HG02571 (cell line): ENCODE measurements around the gene GRIK5.

Source experiments
- ATAC-seq: cut with Tn5 transposase; IDR thresholded peaks from one replicate; pipeline ENCODE4 v1.9.1; 2021; ENCODE audit warnings: mild to moderate bottlenecking, moderate library complexity; ENCODE audit not compliant: unreplicated experiment

Gene GRIK5

GRCh38 chr19:41965106-41965505 is 104.9 kb downstream of the GRIK5 start:
- no peak for ATAC-seq

- ATAC-seq, result no peak
Observed at GRCh38 chr19:41960973-41961372, 109.0 kb downstream of the GRIK5 start.

DNA sequence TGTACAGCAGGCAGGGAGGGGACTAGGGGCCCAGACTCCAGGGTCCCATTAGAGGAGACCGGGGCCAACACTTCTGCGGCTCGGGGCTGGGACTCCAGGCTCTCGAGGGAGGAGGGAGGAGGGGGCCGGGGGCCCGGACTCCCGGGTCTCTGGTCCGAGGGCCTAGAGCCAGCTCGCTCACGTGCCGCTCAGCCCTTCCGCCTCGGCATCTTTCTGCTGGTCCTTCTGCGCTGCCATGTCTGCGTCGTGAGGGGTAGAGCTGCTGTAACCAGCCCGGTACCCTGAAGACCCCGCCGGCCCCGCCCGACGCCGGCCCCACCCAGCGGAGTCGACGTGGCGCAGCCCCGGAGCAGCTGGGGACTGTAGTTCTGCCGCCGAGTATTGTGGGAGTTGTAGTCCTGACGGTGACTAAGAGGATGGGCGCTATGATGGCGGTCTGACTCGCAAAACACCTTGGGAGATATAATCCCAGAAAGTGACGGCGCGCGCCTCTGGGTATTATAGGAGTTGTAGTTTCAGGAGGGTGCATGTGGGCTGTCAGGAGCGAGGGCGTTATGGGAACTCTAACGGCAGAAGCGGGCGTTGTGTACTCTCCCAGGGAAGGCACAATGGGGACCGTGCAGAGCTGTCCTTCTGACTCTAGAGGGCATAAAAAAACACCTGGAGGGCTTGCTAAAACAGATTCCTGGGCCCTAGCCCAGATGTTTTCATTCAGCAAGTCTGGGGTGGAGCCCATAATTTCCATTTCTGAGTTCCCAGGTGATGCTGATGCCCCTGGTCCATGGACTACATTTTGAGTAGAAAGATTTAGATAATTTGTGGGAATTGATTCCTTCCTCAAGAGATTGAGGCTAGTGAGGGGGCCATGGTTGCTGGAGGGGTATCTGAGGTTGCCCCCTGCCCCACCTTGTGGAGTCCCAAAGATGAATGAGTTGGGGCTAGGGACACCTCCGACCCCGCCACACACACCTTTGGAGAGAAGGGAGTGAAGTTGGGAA is 110.7 kb downstream of the GRIK5 start, which contains the start of gene RABAC1:
RABAC1 (minus strand) TSS at position 266 of the 998 bp plus-strand sequence; CDS start at position 237, 29 bp downstream.
- peak; percentile 84 for ATAC-seq

DNA sequence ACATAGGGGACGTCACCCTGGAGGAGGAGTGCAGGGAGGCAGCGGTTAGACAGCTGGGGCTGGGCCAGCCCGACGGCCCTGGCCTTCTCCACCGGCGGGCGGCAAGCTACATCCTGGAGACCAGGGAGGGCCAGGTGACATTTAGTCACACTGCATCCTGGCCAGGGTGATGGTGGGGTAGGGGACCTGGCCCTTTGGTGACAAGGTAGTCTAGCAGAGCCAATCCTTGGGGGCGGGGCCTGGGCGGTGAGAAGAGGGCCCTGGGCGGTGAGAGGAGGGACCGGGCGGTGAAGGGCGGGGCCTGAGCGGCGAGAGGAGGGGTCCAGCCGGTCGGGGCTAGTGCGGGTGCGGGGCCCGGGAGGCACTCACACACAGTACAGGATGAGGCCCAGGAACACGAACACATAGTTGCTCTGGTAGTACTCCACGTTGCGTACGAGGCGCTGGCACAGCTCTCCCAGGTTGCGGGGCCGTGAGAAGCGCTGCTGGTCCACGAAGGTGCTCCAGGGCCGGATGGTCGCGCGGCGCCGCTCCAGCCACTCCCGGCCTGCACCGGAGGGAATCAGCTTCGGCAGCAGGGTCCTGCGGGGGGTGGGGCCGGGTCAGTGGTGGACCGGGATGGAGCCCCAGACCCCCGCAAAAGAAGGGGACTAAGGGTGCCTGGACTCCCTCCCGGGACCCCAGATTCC is 111.5 kb downstream of the GRIK5 start:
- peak; percentile 44 for ATAC-seq

- no peak for ATAC-seq
Observed at GRCh38 chr19:41957838-41958366, 112.1 kb downstream of the GRIK5 start.

GRCh38 chr19:41957161-41957837 is 112.7 kb downstream of the GRIK5 start:
- no peak for ATAC-seq

- ATAC-seq, result no peak
Observed at GRCh38 chr19:41956621-41957020, 113.4 kb downstream of the GRIK5 start.

GRCh38 chr19:41955521-41955920 is 114.5 kb downstream of the GRIK5 start:
- no peak for ATAC-seq

- ATAC-seq, result no peak
Observed at GRCh38 chr19:41951686-41952172, 118.3 kb downstream of the GRIK5 start.
